Activated naive CD4-positive, alpha-beta T cell treated with anti-CD3 and anti-CD28 coated beads, Interleukin-2, amount 50 U/mL, for 72 hours (primary cell): Measurements from ENCODE around the gene NANOS2. TPM values are rescaled to one million over a fixed set of nuclear protein-coding genes. Genes with fewer than 3 reads are reported as not detected.

Experiments used
- ATAC-seq, 2 donors: fragments of 150-1000 bp; cut with Tn5 transposase; 2 replicates each; pipeline ENCODE4 v1.10.0; 2021; ENCODE audit warnings: mild to moderate bottlenecking in 2 of 2, moderate library complexity in 2 of 2
- DNase-seq, 2 donors: peaks; one replicate each; pipeline ENCODE4 v3.0.0; 2021 to 2022; ENCODE audit warnings: low spot score in 2 of 2
- H3K27ac Mint-ChIP-seq, 2 donors: one replicate each; pipeline ENCODE4 v1.8.0; 2022; ENCODE audit warnings: mild to moderate bottlenecking in 2 of 2, mixed read lengths in 2 of 2
- H3K36me3 Mint-ChIP-seq, 2 donors: one replicate each; pipeline ENCODE4 v1.8.0; 2022; ENCODE audit warnings: mixed read lengths in 2 of 2
- H3K9me3 Mint-ChIP-seq, 2 donors: one replicate each; pipeline ENCODE4 v1.8.0; 2022; ENCODE audit warnings: mixed read lengths in 2 of 2
- total RNA-seq, 2 donors: library from RNA; stranded (reverse); gene quantifications; one replicate each; pipeline ENCODE4 v1.2.3, GENCODE V29; 2022

NANOS2 gene
- total RNA-seq, 2 donors from 2014 or later, result not detected

DNA sequence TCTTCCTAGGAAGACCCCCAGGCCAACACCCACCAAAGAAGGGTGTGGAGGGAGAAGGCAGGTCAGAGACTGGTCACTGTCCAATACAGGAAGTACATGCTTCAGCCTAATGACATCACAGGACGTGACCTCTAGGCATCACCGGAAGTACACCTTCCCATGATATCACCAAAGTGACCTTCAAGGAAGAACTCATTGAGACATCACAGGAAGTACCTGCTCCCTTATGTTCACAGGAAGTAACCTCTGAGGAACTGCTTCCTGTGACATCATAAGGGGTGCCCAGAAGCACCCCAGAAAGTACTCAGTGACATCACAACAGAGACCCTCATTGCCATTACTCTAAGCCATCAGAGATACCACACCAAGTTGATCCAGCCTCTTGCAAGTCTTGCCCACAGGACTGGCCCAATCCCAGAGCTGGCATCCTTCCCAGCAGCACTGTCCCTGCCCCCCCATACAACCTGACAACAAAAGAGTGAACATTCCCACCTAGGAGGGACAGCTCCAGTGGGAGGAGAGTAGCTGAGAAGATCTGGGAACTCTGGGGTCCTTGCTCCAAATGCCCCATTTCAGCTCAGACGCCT lies 24.2 kb upstream of the NANOS2 start:
- no peak for ATAC-seq
- Mint-ChIP-seq H3K27ac (no peak overlapping the region), H3K9me3 (peaks cover 0 to 4% of the 10 kb centered on the region in 2 donors), H3K36me3 (peaks cover 0 to 6% of the 10 kb centered on the region in 2 donors)
- no peak for DNase-seq

DNA sequence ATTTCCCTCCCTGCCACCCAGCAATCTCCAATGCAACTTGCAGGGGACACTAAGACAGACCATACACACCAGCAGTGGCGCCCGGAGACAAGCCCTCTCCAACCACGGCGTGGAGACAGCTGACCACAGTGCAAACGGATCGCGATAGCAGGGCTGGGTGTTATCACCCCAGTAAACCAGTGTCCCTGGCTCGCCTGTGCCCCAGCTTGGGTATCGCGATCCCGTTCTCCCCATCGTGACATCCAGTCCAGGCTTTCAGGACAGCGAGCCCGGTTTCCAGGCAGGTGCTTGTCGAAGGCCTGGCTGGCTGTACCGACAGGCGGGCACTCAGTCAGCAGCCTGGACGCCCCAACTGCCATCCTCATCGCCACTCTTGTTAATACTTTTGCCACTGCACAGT lies 20.7 kb upstream of the NANOS2 start:
- Mint-ChIP-seq H3K27ac (no peak overlapping the region), H3K9me3 (peaks cover 0 to 4% of the 10 kb centered on the region in 2 donors), H3K36me3 (peaks cover 0 to 6% of the 10 kb centered on the region in 2 donors)
- DNase-seq (no peak), ATAC-seq (no peak)

DNA sequence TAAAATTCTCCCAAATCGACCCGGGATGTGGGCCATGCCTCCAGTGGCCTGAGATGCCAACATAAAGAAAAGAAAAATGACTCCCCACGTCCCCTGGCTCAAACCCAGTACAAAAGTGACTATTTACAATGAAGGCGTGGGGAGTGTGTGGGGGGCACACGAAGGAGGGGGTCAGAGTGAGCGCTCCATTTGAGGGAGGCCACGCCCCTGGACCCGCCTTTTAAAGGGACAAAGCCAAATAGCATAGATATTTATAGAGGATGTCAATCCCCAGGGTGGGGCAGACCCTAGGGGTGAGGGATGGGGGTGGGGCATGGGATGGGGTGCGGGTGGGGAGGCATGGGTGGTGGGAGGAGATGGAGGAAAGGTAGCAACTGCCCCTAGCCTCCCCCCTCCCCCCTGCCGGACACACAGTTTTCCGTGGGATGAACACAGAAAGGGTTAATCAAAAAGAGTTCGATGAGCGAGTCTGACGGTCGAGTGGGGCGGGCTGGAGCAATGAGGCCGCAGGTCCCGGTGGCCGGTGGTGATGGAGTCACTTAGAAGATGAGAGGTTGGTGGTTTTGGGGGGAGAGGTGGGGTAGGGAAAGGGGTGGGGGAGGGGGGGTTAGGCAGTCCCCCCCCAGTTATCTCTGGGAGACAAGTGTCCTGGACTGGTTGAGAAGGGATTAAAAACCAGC lies 20.1 kb upstream of the NANOS2 start:
- Mint-ChIP-seq H3K27ac (no peak overlapping the region), H3K36me3 (peaks cover 0 to 6% of the 10 kb centered on the region in 2 donors), H3K9me3 (peaks cover 0 to 4% of the 10 kb centered on the region in 2 donors)
- ATAC-seq, result no peak
- DNase-seq, result no peak

DNA sequence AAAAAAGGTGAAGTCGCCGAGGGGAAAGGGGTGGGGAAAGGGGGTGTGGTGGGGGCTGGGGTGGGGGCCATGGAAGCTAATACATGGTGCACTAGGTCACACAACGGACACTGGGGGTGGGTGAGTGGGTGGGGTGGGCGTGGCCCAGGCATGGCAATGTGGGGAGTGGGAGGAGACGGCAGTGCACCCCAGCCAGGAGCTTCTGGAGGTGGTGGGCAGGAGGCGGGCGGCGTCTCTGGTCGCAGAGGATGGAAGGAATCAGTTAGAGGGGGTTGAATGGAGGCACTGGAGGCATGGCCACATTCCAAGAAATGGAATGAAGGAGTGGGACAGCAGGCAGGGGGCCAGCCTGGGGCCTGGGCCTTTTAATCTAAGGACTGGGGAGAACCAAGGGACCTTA lies 19.2 kb upstream of the NANOS2 start:
- no peak for DNase-seq
- Mint-ChIP-seq H3K36me3 (peaks cover 0 to 2% of the 10 kb centered on the region in 2 donors), H3K27ac (no peak overlapping the region), H3K9me3 (peaks cover 0 to 1% of the 10 kb centered on the region in 2 donors)
- ATAC-seq, result no peak

DNA sequence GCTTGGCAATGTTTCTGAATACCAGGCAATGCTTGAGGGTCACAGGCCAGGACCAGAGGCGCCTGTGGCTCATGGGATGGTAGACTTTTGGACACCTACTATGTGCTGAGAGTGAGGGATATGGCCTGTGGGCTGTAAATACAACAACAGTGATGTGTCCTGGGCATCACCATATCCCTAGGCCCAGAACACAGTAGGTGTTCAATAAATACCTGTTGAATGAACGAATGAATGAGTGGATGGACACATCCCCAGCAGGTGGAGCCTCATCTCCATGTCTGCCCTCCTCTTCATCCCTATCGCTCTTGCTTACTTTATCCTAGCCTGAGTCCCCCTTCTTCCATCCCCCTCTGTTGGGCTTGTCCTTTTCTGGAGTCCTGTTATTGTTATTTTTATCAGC lies 16.5 kb upstream of the NANOS2 start:
- DNase-seq, result no peak
- Mint-ChIP-seq H3K9me3 (no peaks in the 10 kb centered on the region), H3K27ac (no peak overlapping the region), H3K36me3 (peaks cover 5% of the 10 kb centered on the region in 2 donors)
- no peak for ATAC-seq

DNA sequence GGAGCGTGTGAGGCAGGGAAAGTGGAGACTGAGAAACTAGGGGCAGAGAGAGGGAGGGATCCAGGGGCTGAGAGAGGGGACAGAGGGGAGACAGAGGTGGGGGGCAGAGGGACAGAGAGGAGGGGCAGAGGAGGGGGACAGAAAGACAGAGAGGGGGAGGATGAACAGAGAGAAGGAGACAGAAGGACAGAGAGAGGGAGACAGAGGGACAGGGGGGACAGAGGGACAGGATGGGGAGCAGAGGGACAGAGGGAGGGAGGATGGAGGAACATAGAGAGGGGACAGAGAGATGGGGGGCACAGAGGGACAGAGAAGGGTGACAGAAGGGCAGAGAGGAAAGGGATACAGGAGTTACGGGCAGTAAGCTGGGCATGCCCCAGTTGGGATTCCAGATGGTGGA lies 14.7 kb upstream of the NANOS2 start:
- Mint-ChIP-seq H3K27ac (no peak overlapping the region), H3K9me3 (no peaks in the 10 kb centered on the region), H3K36me3 (peaks cover 5% of the 10 kb centered on the region in 2 donors)
- ATAC-seq (no peak), DNase-seq (no peak)

DNA sequence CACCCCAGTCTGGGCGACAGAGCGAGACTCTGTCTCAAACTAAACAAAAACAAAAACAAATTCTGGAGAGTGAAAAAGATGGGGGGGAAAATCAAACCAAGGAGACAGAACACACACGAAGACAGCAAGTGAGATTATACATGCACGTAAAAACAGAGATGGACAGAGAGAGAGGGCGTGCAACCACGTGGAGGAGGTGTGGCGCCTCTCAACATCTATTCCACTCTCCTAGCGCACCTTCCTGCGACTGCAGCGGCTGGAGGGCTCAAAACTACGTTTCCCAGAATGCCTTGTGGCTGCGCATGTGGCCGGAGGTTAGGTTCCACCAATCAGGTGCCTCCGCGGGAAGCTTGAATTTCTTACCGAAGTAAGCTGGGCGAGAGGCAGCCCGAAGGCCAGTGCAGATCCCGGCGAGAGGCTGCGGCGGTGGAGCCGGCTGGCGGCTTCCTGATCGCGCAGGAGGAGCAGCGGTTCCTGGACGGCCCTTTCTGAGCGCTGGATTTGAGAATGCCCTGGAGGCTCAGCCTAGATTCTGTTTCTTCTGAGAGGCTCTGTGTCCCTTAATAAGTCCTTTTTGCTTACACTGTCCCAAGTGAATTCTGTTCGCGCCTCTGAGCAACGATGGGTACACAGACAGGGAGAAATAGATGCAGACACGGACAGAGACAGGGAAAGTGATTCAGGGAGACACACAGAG lies 13.1 kb upstream of the NANOS2 start:
- peak overlapping the region in 1 of 2 donors; percentile 66 for H3K27ac Mint-ChIP-seq
- H3K9me3 Mint-ChIP-seq, result no peaks in the 10 kb centered on the region

DNA sequence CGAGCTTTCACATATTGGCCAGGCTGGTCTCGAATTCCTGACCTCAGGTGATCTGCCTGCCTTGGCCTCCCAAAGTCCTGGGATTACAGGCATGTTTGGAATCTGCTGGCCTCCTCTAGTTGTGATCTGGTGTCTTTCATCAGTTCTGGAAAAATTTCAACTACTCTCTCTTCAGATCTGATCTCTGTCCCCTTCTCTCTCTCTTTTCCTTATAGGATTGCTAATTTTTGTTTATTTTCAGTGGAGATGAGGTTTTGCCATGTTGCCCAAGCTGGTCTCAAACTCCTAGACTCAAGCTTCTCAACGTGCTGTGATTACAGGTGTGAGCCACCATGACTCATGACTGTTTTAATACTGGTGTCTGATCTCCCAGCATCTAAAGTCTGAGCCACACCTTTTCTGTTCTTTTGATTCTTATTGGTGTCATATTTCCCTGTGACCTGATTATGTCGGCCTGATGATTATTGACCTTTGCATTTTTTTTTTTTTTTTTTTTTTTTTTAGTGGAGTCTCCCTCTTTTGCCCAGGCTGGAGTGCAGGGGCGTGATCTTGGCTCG lies 10.4 kb upstream of the NANOS2 start:
- DNase-seq, result no peak
- H3K27ac Mint-ChIP-seq, result no peak overlapping the region
- peaks cover 5% of the 10 kb centered on the region in 2 donors for H3K36me3 Mint-ChIP-seq
- no peaks in the 10 kb centered on the region for H3K9me3 Mint-ChIP-seq
- no peak for ATAC-seq

More for the DNA sequence above, 13.1 kb upstream of the NANOS2 start:
- peak; percentile 98 to 99 for ATAC-seq
- peak; percentile 84 to 86 for DNase-seq
- peaks cover 5% of the 10 kb centered on the region in 2 donors for H3K36me3 Mint-ChIP-seq

DNA sequence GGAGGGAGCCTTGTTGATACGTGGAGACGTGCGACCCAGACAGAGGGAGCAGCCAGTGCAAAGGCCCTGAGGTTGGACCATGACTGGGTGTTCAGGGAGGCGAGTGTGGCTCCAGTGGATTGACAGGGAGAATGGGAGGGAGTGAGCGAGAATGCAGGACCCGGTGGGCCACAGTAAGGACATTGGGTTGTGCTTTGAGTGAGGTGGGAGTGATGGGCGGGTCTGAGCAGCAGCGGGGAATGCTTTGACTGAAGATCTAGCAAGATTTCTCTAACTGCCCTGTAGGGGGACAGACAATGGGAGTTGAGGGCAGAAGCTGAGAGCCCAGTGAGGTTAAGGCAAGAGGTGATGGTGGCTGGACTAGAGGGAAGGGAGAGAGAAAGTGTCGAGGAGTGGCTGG lies 7.7 kb upstream of the NANOS2 start:
- ATAC-seq, result peak; percentile 48 to 52
- no peak for DNase-seq
- H3K9me3 Mint-ChIP-seq, result no peaks in the 10 kb centered on the region
- no peaks in the 10 kb centered on the region for H3K36me3 Mint-ChIP-seq
- no peak overlapping the region for H3K27ac Mint-ChIP-seq

DNA sequence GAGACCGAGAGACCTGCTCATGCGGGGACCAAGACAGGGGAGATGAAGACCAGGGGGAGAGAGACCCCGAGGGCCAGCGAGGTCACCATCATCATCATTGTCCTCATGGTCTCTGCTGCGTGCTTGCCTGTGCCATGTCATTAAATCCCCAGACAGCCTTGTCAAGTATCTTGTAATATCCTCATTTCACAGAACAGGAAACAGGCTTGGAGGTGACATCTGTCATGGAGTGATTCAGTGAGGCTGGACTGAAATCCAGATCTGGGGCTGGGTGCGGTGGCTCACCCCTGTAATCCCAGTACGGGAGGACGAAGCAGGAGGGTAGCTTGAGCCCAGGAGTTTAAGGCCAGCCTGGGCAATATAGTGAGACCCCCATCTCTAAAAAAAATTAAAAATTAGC lies 5.9 kb upstream of the NANOS2 start:
- ATAC-seq, result peak; percentile 61 to 73

DNA sequence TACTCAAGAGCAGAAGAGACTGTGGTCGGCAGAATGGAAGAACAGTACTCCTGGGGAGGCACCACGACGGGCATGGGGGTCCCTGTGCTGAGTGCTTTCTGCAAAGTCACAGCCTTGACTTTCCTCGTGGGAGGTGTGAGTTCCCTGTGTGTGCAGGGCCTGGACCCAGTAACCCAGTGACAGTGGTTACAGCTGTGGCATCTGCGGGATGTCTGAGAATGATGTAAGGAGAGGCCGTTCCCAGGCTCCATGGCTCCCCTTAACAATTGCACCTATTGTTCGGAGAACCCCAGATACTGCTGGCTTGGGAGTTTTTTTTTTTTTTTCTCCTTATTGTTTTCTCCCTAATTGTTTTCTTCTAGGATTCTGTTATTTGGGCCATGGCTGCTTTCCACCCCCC lies 5.1 kb upstream of the NANOS2 start:
- no peaks in the 10 kb centered on the region for H3K9me3 Mint-ChIP-seq
- peak in 1 of 2 donors; percentile 23 for ATAC-seq
- no peaks in the 10 kb centered on the region for H3K36me3 Mint-ChIP-seq
- no peak for DNase-seq
- H3K27ac Mint-ChIP-seq, result no peak overlapping the region

More for the DNA sequence above, 5.9 kb upstream of the NANOS2 start:
- DNase-seq, result no peak
- H3K27ac Mint-ChIP-seq, result no peak overlapping the region
- no peaks in the 10 kb centered on the region for H3K9me3 Mint-ChIP-seq
- H3K36me3 Mint-ChIP-seq, result no peaks in the 10 kb centered on the region

DNA sequence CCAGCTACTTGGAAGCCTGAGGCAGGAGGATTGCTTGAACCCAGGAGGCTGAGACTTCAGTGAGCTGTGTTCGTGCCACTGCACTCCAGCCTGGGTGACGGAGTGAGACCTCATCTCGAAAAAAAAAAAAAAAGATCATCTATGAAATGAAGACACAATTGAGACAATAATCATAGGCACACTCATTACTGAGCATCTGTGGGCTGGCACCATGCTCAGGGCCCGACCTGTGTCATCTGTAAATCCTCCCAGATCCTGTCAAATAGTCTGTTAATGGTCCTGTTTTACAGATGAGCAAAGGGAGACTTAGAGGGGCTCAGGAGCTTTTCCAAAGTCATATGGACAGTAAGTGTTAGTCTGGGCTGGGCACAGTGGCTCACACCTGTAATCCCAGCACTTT lies 4.1 kb upstream of the NANOS2 start:
- no peak for DNase-seq
- Mint-ChIP-seq H3K36me3 (no peaks in the 10 kb centered on the region), H3K9me3 (no peaks in the 10 kb centered on the region), H3K27ac (no peak overlapping the region)
- no peak for ATAC-seq

DNA sequence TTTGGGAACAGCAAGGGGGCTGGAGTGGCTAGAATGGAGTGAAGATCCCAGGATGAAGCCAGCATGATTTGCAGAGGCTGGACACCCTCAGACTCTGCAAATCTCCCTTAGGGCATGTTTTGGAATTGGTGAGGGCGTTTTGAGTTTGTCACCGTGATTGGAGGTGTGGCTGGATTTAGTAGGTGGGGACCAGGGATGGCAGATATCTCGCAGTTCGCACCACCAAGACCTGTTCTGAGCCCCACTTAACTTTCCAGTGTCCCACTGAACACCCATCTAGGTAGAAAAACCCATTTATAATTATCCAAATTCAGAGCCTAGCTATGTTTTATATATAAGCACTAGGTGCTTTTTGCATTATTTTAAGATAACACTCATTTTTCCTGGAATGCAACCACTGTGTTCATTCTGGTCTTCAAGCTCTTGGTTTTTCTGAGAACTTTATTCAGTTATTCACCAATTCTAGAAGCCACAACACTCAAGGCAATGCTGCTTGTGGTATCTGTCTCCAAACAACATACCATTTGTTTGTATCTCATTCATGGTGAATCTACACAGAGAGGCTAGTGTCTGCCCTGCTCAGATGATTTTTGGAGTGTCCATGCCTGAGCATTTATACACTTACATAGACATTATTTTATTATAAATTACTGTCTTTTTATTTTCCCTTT lies 3.0 kb upstream of the NANOS2 start:
- H3K36me3 Mint-ChIP-seq, result no peaks in the 10 kb centered on the region
- peak in 1 of 2 donors; percentile 56 for ATAC-seq
- no peak overlapping the region for H3K27ac Mint-ChIP-seq
- H3K9me3 Mint-ChIP-seq, result no peaks in the 10 kb centered on the region
- DNase-seq, result no peak

DNA sequence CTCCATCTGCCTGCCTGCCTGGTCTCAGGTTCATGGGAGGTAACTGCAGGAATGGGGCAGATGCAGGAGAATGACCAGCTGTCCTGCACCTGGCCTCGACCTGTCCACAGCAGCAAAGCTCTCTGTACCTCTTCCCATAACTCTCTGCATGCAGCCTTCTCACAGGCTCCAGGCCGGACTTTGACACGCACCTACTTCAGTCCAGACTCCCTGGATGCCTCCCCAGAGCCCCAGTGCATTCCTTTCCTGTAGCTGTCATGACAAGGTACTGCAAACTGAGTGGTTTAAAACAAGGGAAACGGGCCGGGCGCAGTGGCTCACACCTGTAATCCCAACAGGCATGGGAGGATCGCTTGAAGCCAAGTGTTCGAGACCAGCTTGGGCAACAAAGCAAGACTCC lies 3.3 kb downstream of the NANOS2 start:
- no peak overlapping the region for H3K27ac Mint-ChIP-seq

DNA sequence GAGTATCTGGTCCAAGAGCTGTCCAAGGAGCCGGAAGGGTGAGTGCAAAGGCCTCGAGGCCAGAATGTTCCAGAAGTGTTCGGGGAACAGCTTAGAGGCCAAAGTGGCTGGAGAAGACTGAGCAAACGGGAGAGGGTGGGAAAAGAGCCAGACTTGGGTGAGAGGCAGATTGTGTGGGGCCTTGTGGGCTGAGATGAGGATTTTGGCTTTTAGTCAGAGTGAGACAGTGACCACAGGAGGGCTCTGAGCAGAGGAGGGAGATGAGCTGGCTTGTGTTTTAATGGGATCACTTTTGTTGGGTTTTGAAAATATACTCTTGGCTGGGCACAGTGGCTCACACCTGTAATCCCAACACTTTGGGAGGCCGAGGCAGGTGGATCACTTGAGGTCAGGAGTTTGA lies 5.6 kb downstream of the NANOS2 start:
- DNase-seq, result no peak
- no peaks in the 10 kb centered on the region for H3K36me3 Mint-ChIP-seq
- H3K9me3 Mint-ChIP-seq, result no peaks in the 10 kb centered on the region
- no peak overlapping the region for H3K27ac Mint-ChIP-seq
- peak; percentile 51 to 68 for ATAC-seq

More for the DNA sequence above, 3.3 kb downstream of the NANOS2 start:
- ATAC-seq (no peak), DNase-seq (no peak)
- Mint-ChIP-seq H3K36me3 (no peaks in the 10 kb centered on the region), H3K9me3 (no peaks in the 10 kb centered on the region)

DNA sequence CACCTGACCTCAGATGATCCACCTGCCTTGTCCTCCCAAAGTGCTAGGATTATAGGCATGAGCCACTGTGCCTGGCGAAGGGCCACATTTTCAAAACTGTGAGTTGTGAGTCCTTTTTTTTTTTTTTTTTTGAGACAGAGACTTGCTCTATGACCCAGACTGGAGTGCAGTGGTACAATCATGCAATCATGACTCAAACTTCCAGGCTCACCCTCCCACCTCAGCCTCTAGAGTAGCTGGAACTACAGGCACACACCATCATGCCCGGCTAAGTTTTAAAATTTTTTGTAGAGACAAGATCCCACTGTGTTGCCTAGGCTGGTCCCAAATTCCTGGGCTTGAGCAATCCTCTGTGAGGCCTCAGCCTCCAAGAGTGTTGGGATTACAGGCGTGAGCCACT lies 8.4 kb downstream of the NANOS2 start:
- Mint-ChIP-seq H3K36me3 (no peaks in the 10 kb centered on the region), H3K27ac (peak overlapping the region; percentile 0 to 63), H3K9me3 (no peaks in the 10 kb centered on the region)
- ATAC-seq (no peak), DNase-seq (no peak)

DNA sequence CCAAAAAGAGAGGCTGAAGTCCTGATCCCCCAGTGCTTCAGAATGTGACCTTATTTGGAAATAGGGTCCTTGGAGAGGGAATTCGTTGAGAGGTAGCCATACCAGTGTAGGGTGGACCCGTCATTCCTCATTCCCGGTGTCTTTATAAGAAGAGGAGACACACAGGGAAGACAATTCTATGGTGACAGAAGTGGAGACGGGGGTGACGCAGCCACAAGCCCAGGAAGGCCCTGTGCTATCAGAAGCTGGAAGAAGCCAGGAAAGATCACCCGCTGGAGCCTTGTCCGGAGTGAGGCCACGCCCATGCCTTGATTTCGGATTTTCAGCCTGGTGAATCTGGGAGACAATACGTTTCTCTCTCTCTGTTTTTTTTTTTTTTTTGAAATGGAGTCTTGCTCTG lies 9.6 kb downstream of the NANOS2 start:
- no peaks in the 10 kb centered on the region for H3K36me3 Mint-ChIP-seq
- DNase-seq (no peak), ATAC-seq (no peak)
- no peaks in the 10 kb centered on the region for H3K9me3 Mint-ChIP-seq
- H3K27ac Mint-ChIP-seq, result no peak overlapping the region
